ENCODE measurements around the gene OR56B1.

Gene OR56B1

GRCh38 chr11:5737091-5737490 lies 843 bp downstream of the OR56B1 start:
- FAIRE-seq = no peak

GRCh38 chr11:5737670-5738392 lies 1.6 kb downstream of the OR56B1 start:
- FAIRE-seq = no peak

GRCh38 chr11:5738431-5738830 lies 2.2 kb downstream of the OR56B1 start:
- no peak for FAIRE-seq

- no peak for FAIRE-seq
These were observed 10.4 kb downstream of the OR56B1 start for GRCh38 chr11:5746614-5747013.

- FAIRE-seq = no peak
These were observed 13.6 kb downstream of the OR56B1 start for GRCh38 chr11:5749836-5750235.

GRCh38 chr11:5753943-5754342 lies 17.7 kb downstream of the OR56B1 start, which contains the start of gene OR52N4:
OR52N4 (plus strand) TSS chr11:5754243; CDS start chr11:5754741, 498 bp downstream.
- peak; percentile 25 for FAIRE-seq

GRCh38 chr11:5767056-5767455 lies 30.8 kb downstream of the OR56B1 start:
- FAIRE-seq = no peak

GRCh38 chr11:5783255-5783654 lies 47.0 kb downstream of the OR56B1 start, which contains the start of gene OR52N5:
OR52N5 (minus strand) TSS chr11:5783355; CDS start chr11:5778634, 4,721 bp downstream.
- FAIRE-seq = no peak

Measured in A204.1 (cell line).